GM18519 (cell line): ENCODE data around the gene IGFBP4.

Source experiments
- ATAC-seq: cut with Tn5 transposase; IDR thresholded peaks from one replicate; pipeline ENCODE4 v1.9.1; 2021; ENCODE audit warnings: mild to moderate bottlenecking, moderate library complexity; ENCODE audit not compliant: unreplicated experiment, low FRiP score

The IGFBP4 gene

GRCh38 chr17:40430272-40431230 lies 12.7 kb upstream of the IGFBP4 start:
- no peak for ATAC-seq

GRCh38 chr17:40431231-40431602 lies 12.0 kb upstream of the IGFBP4 start:
- ATAC-seq, result no peak

GRCh38 chr17:40432864-40433528 lies 10.3 kb upstream of the IGFBP4 start:
- ATAC-seq, result no peak

GRCh38 chr17:40433551-40434415 lies 9.5 kb upstream of the IGFBP4 start:
- no peak for ATAC-seq

- ATAC-seq, result no peak
Observed at GRCh38 chr17:40436636-40437035, 6.6 kb upstream of the IGFBP4 start.

- no peak for ATAC-seq
Observed at GRCh38 chr17:40437095-40437732, 6.0 kb upstream of the IGFBP4 start.

- ATAC-seq, result no peak
Observed at GRCh38 chr17:40440166-40440565, 3.1 kb upstream of the IGFBP4 start.

GRCh38 chr17:40442392-40443195 lies 656 bp upstream of the IGFBP4 start:
- ATAC-seq, result no peak

- ATAC-seq, result no peak
Observed at GRCh38 chr17:40443988-40444899, 994 bp downstream of the IGFBP4 start.

- ATAC-seq, result no peak
Observed at GRCh38 chr17:40445751-40446468, 2.7 kb downstream of the IGFBP4 start.

GRCh38 chr17:40447148-40447644 lies 3.9 kb downstream of the IGFBP4 start:
- ATAC-seq, result no peak

GRCh38 chr17:40447806-40448205 lies 4.6 kb downstream of the IGFBP4 start:
- ATAC-seq, result no peak

GRCh38 chr17:40448213-40448638 lies 5.0 kb downstream of the IGFBP4 start:
- no peak for ATAC-seq

GRCh38 chr17:40448639-40449261 lies 5.5 kb downstream of the IGFBP4 start:
- ATAC-seq, result no peak

GRCh38 chr17:40450175-40450574 lies 6.9 kb downstream of the IGFBP4 start:
- ATAC-seq, result no peak

GRCh38 chr17:40451420-40451819 lies 8.2 kb downstream of the IGFBP4 start:
- no peak for ATAC-seq

GRCh38 chr17:40452216-40452787 lies 9.1 kb downstream of the IGFBP4 start:
- no peak for ATAC-seq
